ENCODE data around the gene DCP1B.

DCP1B gene

GRCh38 chr12:1993871-1994371, 10.3 kb downstream of the DCP1B start:
- no peak overlapping the region for H3K4me3 ChIP-seq (ENCODE audit: control insufficient read depth in 1 of 7, extremely low read depth in 1 of 7, insufficient read depth in 4 of 7, low read depth in 2 of 7, low read length in 6 of 7)
- H3K27ac ChIP-seq (ENCODE audit: insufficient read depth in 1 of 2, low read depth in 1 of 2, low read length in 2 of 2, poor library complexity in 1 of 2, severe bottlenecking in 2 of 2) = no peak overlapping the region
- CTCF ChIA-PET = interaction anchor here (1.4 kb wide), 1 partner anchor 27 kb away, joined by 3 read pairs; no protein-coding TSS in a partner anchor
- H3K27me3 ChIP-seq (replicated peaks in 2 of 5; ENCODE audit: control insufficient read depth in 4 of 5, insufficient read depth in 5 of 5, low read length in 4 of 5) = no peaks in the 10 kb centered on the region
- peaks cover 0 to 6% (median 0%) of the 10 kb centered on the region in 4 experiments for H3K4me1 ChIP-seq (ENCODE audit: control extremely low read depth in 1 of 4, control insufficient read depth in 4 of 4, insufficient read depth in 4 of 4, low read length in 3 of 4)
- peaks cover 6 to 51% (median 23%) of the 10 kb centered on the region in 4 experiments for H3K36me3 ChIP-seq (ENCODE audit: control insufficient read depth in 4 of 4, insufficient read depth in 4 of 4, low read length in 3 of 4)
- no CpG with 5 or more reads among the region's 2 CpGs for WGBS (ENCODE audit: insufficient coverage)
- POLR2A ChIA-PET = no interaction called here
- no peaks in the 10 kb centered on the region for H3K9me3 ChIP-seq (ENCODE audit: control extremely low read depth in 1 of 5, control insufficient read depth in 4 of 5, insufficient read depth in 2 of 5, low read depth in 1 of 5, low read length in 4 of 5)
- no peak for DNase-seq

GRCh38 chr12:1993341-1993740, 10.9 kb downstream of the DCP1B start:
- DNase-seq = no peak
- Histone ChIP-seq H3K4me1 (ENCODE audit: control extremely low read depth in 1 of 4, control insufficient read depth in 4 of 4, insufficient read depth in 4 of 4, low read length in 3 of 4) (peaks cover 0 to 6% (median 0%) of the 10 kb centered on the region in 4 experiments), H3K4me3 (ENCODE audit: control insufficient read depth in 1 of 7, extremely low read depth in 1 of 7, insufficient read depth in 4 of 7, low read depth in 2 of 7, low read length in 6 of 7) (no peak overlapping the region), H3K36me3 (ENCODE audit: control insufficient read depth in 4 of 4, insufficient read depth in 4 of 4, low read length in 3 of 4) (peaks cover 7 to 56% (median 27%) of the 10 kb centered on the region in 4 experiments), H3K27me3 (replicated peaks in 2 of 5; ENCODE audit: control insufficient read depth in 4 of 5, insufficient read depth in 5 of 5, low read length in 4 of 5) (no peaks in the 10 kb centered on the region), H3K27ac (ENCODE audit: insufficient read depth in 1 of 2, low read depth in 1 of 2, low read length in 2 of 2, poor library complexity in 1 of 2, severe bottlenecking in 2 of 2) (no peak overlapping the region), H3K9me3 (ENCODE audit: control extremely low read depth in 1 of 5, control insufficient read depth in 4 of 5, insufficient read depth in 2 of 5, low read depth in 1 of 5, low read length in 4 of 5) (peaks cover 0 to 2% (median 0%) of the 10 kb centered on the region in 5 experiments)
- POLR2A ChIA-PET = no interaction called here
- CTCF ChIA-PET = no interaction called here
- no CpG with 5 or more reads among the region's 2 CpGs for WGBS (ENCODE audit: insufficient coverage)

GRCh38 chr12:1992732-1993131, 11.5 kb downstream of the DCP1B start:
- peaks cover 0 to 6% (median 0%) of the 10 kb centered on the region in 4 experiments for H3K4me1 ChIP-seq (ENCODE audit: control extremely low read depth in 1 of 4, control insufficient read depth in 4 of 4, insufficient read depth in 4 of 4, low read length in 3 of 4)
- peaks cover 0 to 8% (median 3%) of the 10 kb centered on the region in 5 experiments for H3K9me3 ChIP-seq (ENCODE audit: control extremely low read depth in 1 of 5, control insufficient read depth in 4 of 5, insufficient read depth in 2 of 5, low read depth in 1 of 5, low read length in 4 of 5)
- H3K36me3 ChIP-seq (ENCODE audit: control insufficient read depth in 4 of 4, insufficient read depth in 4 of 4, low read length in 3 of 4) = peaks cover 11 to 62% (median 33%) of the 10 kb centered on the region in 4 experiments
- CTCF ChIA-PET = no interaction called here
- POLR2A ChIA-PET = no interaction called here
- no peak overlapping the region for H3K27ac ChIP-seq (ENCODE audit: insufficient read depth in 1 of 2, low read depth in 1 of 2, low read length in 2 of 2, poor library complexity in 1 of 2, severe bottlenecking in 2 of 2)
- H3K4me3 ChIP-seq (ENCODE audit: control insufficient read depth in 1 of 7, extremely low read depth in 1 of 7, insufficient read depth in 4 of 7, low read depth in 2 of 7, low read length in 6 of 7) = no peak overlapping the region
- DNase-seq = no peak
- H3K27me3 ChIP-seq (replicated peaks in 2 of 5; ENCODE audit: control insufficient read depth in 4 of 5, insufficient read depth in 5 of 5, low read length in 4 of 5) = no peaks in the 10 kb centered on the region
- WGBS (ENCODE audit: insufficient coverage) = 100% methylated on average over 3 of the region's 3 CpGs

- Histone ChIP-seq H3K4me1 (ENCODE audit: control extremely low read depth in 1 of 4, control insufficient read depth in 4 of 4, insufficient read depth in 4 of 4, low read length in 3 of 4) (no peaks in the 10 kb centered on the region), H3K27ac (ENCODE audit: insufficient read depth in 1 of 2, low read depth in 1 of 2, low read length in 2 of 2, poor library complexity in 1 of 2, severe bottlenecking in 2 of 2) (no peak overlapping the region), H3K36me3 (ENCODE audit: control insufficient read depth in 4 of 4, insufficient read depth in 4 of 4, low read length in 3 of 4) (peaks cover 14 to 67% (median 44%) of the 10 kb centered on the region in 4 experiments), H3K27me3 (replicated peaks in 2 of 5; ENCODE audit: control insufficient read depth in 4 of 5, insufficient read depth in 5 of 5, low read length in 4 of 5) (no peaks in the 10 kb centered on the region), H3K9me3 (ENCODE audit: control extremely low read depth in 1 of 5, control insufficient read depth in 4 of 5, insufficient read depth in 2 of 5, low read depth in 1 of 5, low read length in 4 of 5) (peaks cover 10 to 39% (median 18%) of the 10 kb centered on the region in 5 experiments), H3K4me3 (ENCODE audit: control insufficient read depth in 1 of 7, extremely low read depth in 1 of 7, insufficient read depth in 4 of 7, low read depth in 2 of 7, low read length in 6 of 7) (no peak overlapping the region)
- ChIA-PET CTCF (no interaction called here), POLR2A (no interaction called here)
- 100% methylated on average over 3 of the region's 4 CpGs for WGBS (ENCODE audit: insufficient coverage)
- no peak for DNase-seq
These were observed 15.1 kb downstream of the DCP1B start for GRCh38 chr12:1989111-1989510.

GRCh38 chr12:1984759-1985158, 19.5 kb downstream of the DCP1B start:
- H3K9me3 ChIP-seq (ENCODE audit: control extremely low read depth in 1 of 5, control insufficient read depth in 4 of 5, insufficient read depth in 2 of 5, low read depth in 1 of 5, low read length in 4 of 5) = peaks cover 10 to 45% (median 18%) of the 10 kb centered on the region in 5 experiments
- POLR2A ChIA-PET = no interaction called here
- no peaks in the 10 kb centered on the region for H3K4me1 ChIP-seq (ENCODE audit: control extremely low read depth in 1 of 4, control insufficient read depth in 4 of 4, insufficient read depth in 4 of 4, low read length in 3 of 4)
- no peak overlapping the region for H3K4me3 ChIP-seq (ENCODE audit: control insufficient read depth in 1 of 7, extremely low read depth in 1 of 7, insufficient read depth in 4 of 7, low read depth in 2 of 7, low read length in 6 of 7)
- H3K27me3 ChIP-seq (replicated peaks in 2 of 5; ENCODE audit: control insufficient read depth in 4 of 5, insufficient read depth in 5 of 5, low read length in 4 of 5) = no peaks in the 10 kb centered on the region
- CTCF ChIA-PET = no interaction called here
- DNase-seq = peak in 1 of 3 donors; percentile 31
- peaks cover 11 to 43% (median 27%) of the 10 kb centered on the region in 4 experiments for H3K36me3 ChIP-seq (ENCODE audit: control insufficient read depth in 4 of 4, insufficient read depth in 4 of 4, low read length in 3 of 4)
- no peak overlapping the region for H3K27ac ChIP-seq (ENCODE audit: insufficient read depth in 1 of 2, low read depth in 1 of 2, low read length in 2 of 2, poor library complexity in 1 of 2, severe bottlenecking in 2 of 2)

- CTCF ChIA-PET = no interaction called here
- POLR2A ChIA-PET = no interaction called here
- DNase-seq = no peak
- peaks cover 0 to 16% (median 6%) of the 10 kb centered on the region in 5 experiments for H3K9me3 ChIP-seq (ENCODE audit: control extremely low read depth in 1 of 5, control insufficient read depth in 4 of 5, insufficient read depth in 2 of 5, low read depth in 1 of 5, low read length in 4 of 5)
- no peaks in the 10 kb centered on the region for H3K4me1 ChIP-seq (ENCODE audit: control extremely low read depth in 1 of 4, control insufficient read depth in 4 of 4, insufficient read depth in 4 of 4, low read length in 3 of 4)
- H3K36me3 ChIP-seq (ENCODE audit: control insufficient read depth in 4 of 4, insufficient read depth in 4 of 4, low read length in 3 of 4) = peaks cover under 1 to 6% (median 3%) of the 10 kb centered on the region in 4 experiments
- no peak overlapping the region for H3K27ac ChIP-seq (ENCODE audit: insufficient read depth in 1 of 2, low read depth in 1 of 2, low read length in 2 of 2, poor library complexity in 1 of 2, severe bottlenecking in 2 of 2)
- WGBS (ENCODE audit: insufficient coverage) = no CpG with 5 or more reads among the region's 2 CpGs
- no peak overlapping the region for H3K4me3 ChIP-seq (ENCODE audit: control insufficient read depth in 1 of 7, extremely low read depth in 1 of 7, insufficient read depth in 4 of 7, low read depth in 2 of 7, low read length in 6 of 7)
- H3K27me3 ChIP-seq (replicated peaks in 2 of 5; ENCODE audit: control insufficient read depth in 4 of 5, insufficient read depth in 5 of 5, low read length in 4 of 5) = no peaks in the 10 kb centered on the region
These were observed 24.0 kb downstream of the DCP1B start for GRCh38 chr12:1980282-1980681.

GRCh38 chr12:1978078-1978862, 26.0 kb downstream of the DCP1B start:
- Histone ChIP-seq H3K36me3 (ENCODE audit: control insufficient read depth in 4 of 4, insufficient read depth in 4 of 4, low read length in 3 of 4) (peaks cover 0 to 2% (median 0%) of the 10 kb centered on the region in 4 experiments), H3K9me3 (ENCODE audit: control extremely low read depth in 1 of 5, control insufficient read depth in 4 of 5, insufficient read depth in 2 of 5, low read depth in 1 of 5, low read length in 4 of 5) (no peaks in the 10 kb centered on the region), H3K27ac (ENCODE audit: insufficient read depth in 1 of 2, low read depth in 1 of 2, low read length in 2 of 2, poor library complexity in 1 of 2, severe bottlenecking in 2 of 2) (no peak overlapping the region), H3K27me3 (replicated peaks in 2 of 5; ENCODE audit: control insufficient read depth in 4 of 5, insufficient read depth in 5 of 5, low read length in 4 of 5) (no peaks in the 10 kb centered on the region), H3K4me1 (ENCODE audit: control extremely low read depth in 1 of 4, control insufficient read depth in 4 of 4, insufficient read depth in 4 of 4, low read length in 3 of 4) (no peaks in the 10 kb centered on the region), H3K4me3 (ENCODE audit: control insufficient read depth in 1 of 7, extremely low read depth in 1 of 7, insufficient read depth in 4 of 7, low read depth in 2 of 7, low read length in 6 of 7) (no peak overlapping the region)
- ChIA-PET POLR2A (no interaction called here), CTCF (no interaction called here)
- no CpG with 5 or more reads among the region's 4 CpGs for WGBS (ENCODE audit: insufficient coverage)
- DNase-seq = peak; percentile 6 to 42 (median 11)

Data from common myeloid progenitor, CD34-positive (primary cell).